GM12878 (cell line): ENCODE results near the gene PAIP1. TPM values are rescaled to one million over a fixed set of nuclear protein-coding genes. Genes with fewer than 3 reads are reported as not detected.

Experiments used
- ATAC-seq: fragments of 200-7000 bp; cut with Tn5 transposase; 3 replicates; pipeline ENCODE4 v1.9.1; 2020; ENCODE audit warnings: mild to moderate bottlenecking, moderate library complexity
- BruUV-seq: library from RNA; stranded (reverse); fragments of 400-500 nt; replicated peaks from 2 replicates; lab custom pipeline; 2021; lab: Mats Ljungman, UMichigan
- CTCF ChIA-PET: fragments of 300-600 bp; sonication (Branson Sonifier 250); formaldehyde crosslinking; extraction: SDS; loops from one replicate; lab custom pipeline; 2021; ENCODE audit warnings: inconsistent platforms; lab: Yijun Ruan, JAX
- POLR2A ChIA-PET: fragments of 350-600 bp; formaldehyde crosslinking; extraction: SDS; loops from one replicate; lab custom pipeline; 2021; ENCODE audit warnings: inconsistent platforms; lab: Charles Lee
- RAD21 ChIA-PET: fragments of 300-600 bp; sonication (Branson Sonifier 250); formaldehyde crosslinking; loops from one replicate; lab custom pipeline; 2023; ENCODE audit warnings: antibody characterized with exemption; ENCODE audit not compliant: unreplicated experiment; lab: Charles Lee
- SMC1A ChIA-PET: fragments of 300-600 bp; sonication (Branson Sonifier 250); formaldehyde crosslinking; loops from one replicate; lab custom pipeline; 2023; ENCODE audit not compliant: unreplicated experiment, uncharacterized antibody; lab: Charles Lee
- DNase-seq: peaks from one replicate; pipeline ENCODE4 v3.0.0-alpha.2; 2011; ENCODE audit warnings: low read depth, low spot score
- FAIRE-seq: peaks from 3 replicates; lab custom pipeline; 2011; peaks lifted over from hg19 to GRCh38; lab: Jason Lieb, UNC
- H2AFZ ChIP-seq: 2 replicates; pipeline ENCODE4 v1.6.0; 2011; ENCODE audit warnings: low read depth, low read length, control low read depth; ENCODE audit not compliant: control insufficient read depth
- H3K27ac ChIP-seq: 2 replicates; pipeline ENCODE4 v1.5.1; 2011; ENCODE audit warnings: control low read depth; ENCODE audit not compliant: control insufficient read depth, insufficient read depth
- H3K27me3 ChIP-seq, 2 experiments: replicated peaks in 1 of 2; 2 replicates each; pipeline versions ENCODE4 v1.6.0 to v1.6.1; 2011; ENCODE audit warnings: low read length in 1 of 2; ENCODE audit not compliant: control insufficient read depth in 2 of 2, insufficient read depth in 2 of 2
- H3K36me3 ChIP-seq, 2 experiments: 2 replicates each; pipeline ENCODE4 v1.5.1; 2011; ENCODE audit warnings: low read length in 1 of 2; ENCODE audit not compliant: control insufficient read depth in 2 of 2, insufficient read depth in 2 of 2
- H3K4me1 ChIP-seq: 2 replicates; pipeline ENCODE4 v1.6.1; 2011; ENCODE audit warnings: mild to moderate bottlenecking, low read length, moderate library complexity, mixed read lengths; ENCODE audit not compliant: control insufficient read depth, insufficient read depth
- H3K4me2 ChIP-seq: 2 replicates; pipeline ENCODE4 v1.6.0; 2011; ENCODE audit warnings: control low read depth; ENCODE audit not compliant: control insufficient read depth, insufficient read depth
- H3K4me3 ChIP-seq: fragments of 200-600 bp; sonication (generic); 2 replicates; pipeline ENCODE4 v1.5.1; 2016
- H3K79me2 ChIP-seq: 2 replicates; pipeline ENCODE4 v1.6.0; 2011; ENCODE audit warnings: low read length; ENCODE audit not compliant: control insufficient read depth, insufficient read depth
- H3K9ac ChIP-seq: 2 replicates; pipeline ENCODE4 v1.8.0; 2011; ENCODE audit warnings: low read length, control low read depth, mixed read lengths; ENCODE audit not compliant: control insufficient read depth, insufficient read depth
- H3K9me3 ChIP-seq: replicated peaks from 3 replicates; pipeline ENCODE4 v1.5.1; 2011; ENCODE audit warnings: mild to moderate bottlenecking, low read length; ENCODE audit not compliant: control insufficient read depth, insufficient read depth
- H4K20me1 ChIP-seq: 2 replicates; pipeline ENCODE4 v1.6.0; 2011; ENCODE audit not compliant: control insufficient read depth, insufficient read depth
- BHLHE40 ChIP-seq, 2 experiments: fragments of 450-650 bp in 1 of 2; IDR thresholded peaks; 2 replicates each; pipeline ENCODE4 v1.6.1; 2011 to 2017; ENCODE audit warnings: low read depth in 2 of 2, borderline replicate concordance in 1 of 2, improper control_type of control experiment in 1 of 2, low read length in 1 of 2, mild to moderate bottlenecking in 1 of 2
- JUND ChIP-seq: IDR thresholded peaks from 2 replicates; pipeline ENCODE4 v1.6.1; 2012; ENCODE audit warnings: low read depth, mild to moderate bottlenecking, low read length, improper control_type of control experiment, moderate library complexity
- SMAD1 ChIP-seq: fragments of 450-650 bp; IDR thresholded peaks from 2 replicates; pipeline ENCODE4 v1.6.1; 2018; ENCODE audit warnings: mild to moderate bottlenecking, low read depth; ENCODE audit not compliant: partially characterized antibody
- SPI1 ChIP-seq: IDR thresholded peaks from 2 replicates; pipeline ENCODE4 v1.6.1; 2011; ENCODE audit warnings: low read depth, mild to moderate bottlenecking, low read length, moderate library complexity, borderline replicate concordance; ENCODE audit not compliant: insufficient read depth
- SRF ChIP-seq, 2 experiments: IDR thresholded peaks; 2 replicates each; pipeline ENCODE4 v1.6.1; 2011; ENCODE audit warnings: low read depth in 2 of 2, low read length in 2 of 2, mild to moderate bottlenecking in 1 of 2, moderate library complexity in 1 of 2
- STAT1 ChIP-seq: fragments of 450-650 bp; conservative IDR thresholded peaks from 2 replicates; pipeline ENCODE4 v1.6.1; 2014; ENCODE audit warnings: antibody characterized with exemption, mild to moderate bottlenecking
- TCF3 ChIP-seq: IDR thresholded peaks from 2 replicates; pipeline ENCODE4 v1.6.1; 2012; ENCODE audit warnings: low read depth, mild to moderate bottlenecking, low read length, borderline replicate concordance; ENCODE audit not compliant: insufficient read depth
- YY1 ChIP-seq: IDR thresholded peaks from 2 replicates; pipeline ENCODE4 v1.6.1; 2011; ENCODE audit warnings: low read depth, mild to moderate bottlenecking, low read length
- ZZZ3 ChIP-seq: IDR thresholded peaks from 2 replicates; pipeline ENCODE4 v1.6.1; 2011; ENCODE audit warnings: low read depth; ENCODE audit not compliant: control insufficient read depth, insufficient read length
- WGBS: methylation state at CpG from one replicate; pipeline ENCODE4 v1.1.6; 2016; ENCODE audit warnings: low lambda C conversion rate; ENCODE audit not compliant: insufficient replicate concordance, insufficient coverage; ENCODE audit errors: missing lambda C conversion rate; 5-methylcytosine and 5-hydroxymethylcytosine counted together
- in situ Hi-C: fragments of 300-500 bp; cut with MboI; formaldehyde crosslinking; loops from 9 replicates; pipeline ENCODE4 v1.14.3; 2018; ENCODE audit warnings: mixed read lengths
- intact Hi-C: fragments of 100-400 bp; cut with micrococcal nuclease; formaldehyde crosslinking; loops from one replicate; pipeline ENCODE4 v1.14.2; 2022; ENCODE audit not compliant: unreplicated experiment
- polyA plus RNA-seq, 11 experiments: library from polyadenylated mRNA; depleted of rRNA in 4 of 11; unstranded in 6 of 11; stranded (reverse) in 5 of 11; fragments of >200 nt; fragmentation: Nextera tagmentation in 4 of 11; fragmentation: Illumina TruSeq in 1 of 11; extraction: Ambion mirVana in 4 of 11; extraction: Trizol in 1 of 11; gene quantifications; 1 replicate in 1 of 11; 2 replicates in 10 of 11; pipeline versions ENCODE4 v1.2.1 to v1.2.3, GENCODE V29; 2011 to 2016; ENCODE audit warnings: inconsistent platforms in 2 of 11, missing spikeins in 2 of 11, low read depth in 1 of 11
- total RNA-seq, 4 experiments: library from RNA; depleted of rRNA in 3 of 4; stranded (reverse); fragments of >200 nt in 3 of 4; fragmentation: Illumina TruSeq in 1 of 4; extraction: Trizol in 1 of 4; gene quantifications; 2 replicates each; pipeline versions ENCODE4 v1.2.1 to v1.2.3, GENCODE V29; 2013 to 2021
- TF ChIP-seq, protein P1 (sequence below): fragments of 150-350 bp; IDR thresholded peaks from 2 replicates; pipeline ENCODE4 v1.6.1; 2014; ENCODE audit warnings: mild to moderate bottlenecking, low read depth, low read length
- TF ChIP-seq, protein P2 (sequence below): fragments of 450-650 bp; IDR thresholded peaks from 2 replicates; pipeline ENCODE4 v1.6.1; 2017; ENCODE audit warnings: mild to moderate bottlenecking
- TF ChIP-seq, protein P3 (sequence below): fragments of 450-650 bp; IDR thresholded peaks from 2 replicates; pipeline ENCODE4 v1.6.1; 2017; ENCODE audit warnings: mild to moderate bottlenecking, low read depth, inconsistent platforms; ENCODE audit not compliant: poor library complexity, severe bottlenecking

The PAIP1 gene
- total and polyA plus RNA-seq, 10 of the 15 experiments (the other 5 are each of a cell fraction or from before 2014, with no cell fraction given): 37.4 to 90.9 (median 57.0) TPM

DNA sequence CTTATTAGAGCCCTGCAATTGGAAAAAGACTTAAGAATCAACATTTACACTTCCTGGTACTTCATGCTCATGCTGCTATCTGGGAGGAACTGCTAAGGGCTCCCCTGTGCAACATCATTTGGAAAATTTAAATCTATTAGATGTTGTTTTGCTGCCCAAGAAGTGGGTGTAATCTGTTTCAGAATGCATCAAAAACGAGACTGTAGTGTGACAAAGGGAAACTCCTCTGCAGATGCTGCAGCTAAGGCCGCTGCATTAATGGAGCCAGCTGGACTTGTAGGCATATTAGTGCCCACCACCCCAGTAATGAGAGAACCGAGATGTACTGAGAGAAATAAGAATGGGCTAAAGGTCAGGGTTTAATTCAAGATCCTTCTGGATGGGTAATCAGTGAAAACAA is 11.1 kb upstream of the PAIP1 start:
- no peak for FAIRE-seq

DNA sequence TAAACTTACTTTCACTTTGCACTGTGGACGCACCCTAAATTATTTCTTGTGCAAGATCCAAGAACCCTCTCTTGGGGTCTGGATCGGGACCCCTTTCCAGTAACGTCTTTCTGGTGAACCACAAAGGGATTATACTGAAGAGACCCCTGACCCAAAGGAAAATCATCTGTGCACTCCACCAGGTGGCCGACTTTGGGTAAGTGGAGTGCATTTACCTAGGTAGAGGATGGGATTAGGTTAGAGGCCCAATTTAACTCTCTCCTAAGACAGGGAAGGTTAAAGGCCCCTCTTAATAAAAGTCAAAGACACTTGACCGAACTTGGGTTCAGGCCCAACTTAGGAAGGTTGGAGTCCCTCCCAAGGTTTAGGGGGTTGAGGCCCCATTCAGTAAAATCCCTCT is 8.2 kb upstream of the PAIP1 start:
- H3K27ac ChIP-seq: no peak overlapping the region
- RAD21 ChIA-PET: no interaction called here
- H2AFZ ChIP-seq: no peak overlapping the region
- H3K4me2 ChIP-seq: no peak overlapping the region
- H3K4me3 ChIP-seq: no peak overlapping the region
- no TSS peak for BruUV-seq
- ATAC-seq (no peak), DNase-seq (no peak), FAIRE-seq (no peak)
- H4K20me1 ChIP-seq: no peaks in the 10 kb centered on the region
- H3K79me2 ChIP-seq: no peaks in the 10 kb centered on the region
- intact Hi-C loops: no loop called here
- no peaks in the 10 kb centered on the region; the same call in 1 of the 2 replicates for H3K4me1 ChIP-seq
- in situ Hi-C loops: no loop called here
- no peaks in the 10 kb centered on the region for H3K9me3 ChIP-seq
- H3K27me3 ChIP-seq: no peaks in the 10 kb centered on the region
- WGBS: 94% methylated on average over 5 of the region's 5 CpGs
- H3K9ac ChIP-seq: no peak overlapping the region
- POLR2A ChIA-PET: no interaction called here
- CTCF ChIA-PET: no interaction called here
- no peaks in the 10 kb centered on the region for H3K36me3 ChIP-seq
- SMC1A ChIA-PET: no interaction called here
- TF ChIP-seq SPI1 (no peak), SMAD1 (no peak), YY1 (no peak), ZZZ3 (no peak), STAT1 (no peak), JUND (no peak), SRF (IDR thresholded peaks at IDR 0.05; ENCODE audit: low read depth in 2 of 2, low read length in 2 of 2) (no peak)
- TF ChIP-seq, protein P1, sequence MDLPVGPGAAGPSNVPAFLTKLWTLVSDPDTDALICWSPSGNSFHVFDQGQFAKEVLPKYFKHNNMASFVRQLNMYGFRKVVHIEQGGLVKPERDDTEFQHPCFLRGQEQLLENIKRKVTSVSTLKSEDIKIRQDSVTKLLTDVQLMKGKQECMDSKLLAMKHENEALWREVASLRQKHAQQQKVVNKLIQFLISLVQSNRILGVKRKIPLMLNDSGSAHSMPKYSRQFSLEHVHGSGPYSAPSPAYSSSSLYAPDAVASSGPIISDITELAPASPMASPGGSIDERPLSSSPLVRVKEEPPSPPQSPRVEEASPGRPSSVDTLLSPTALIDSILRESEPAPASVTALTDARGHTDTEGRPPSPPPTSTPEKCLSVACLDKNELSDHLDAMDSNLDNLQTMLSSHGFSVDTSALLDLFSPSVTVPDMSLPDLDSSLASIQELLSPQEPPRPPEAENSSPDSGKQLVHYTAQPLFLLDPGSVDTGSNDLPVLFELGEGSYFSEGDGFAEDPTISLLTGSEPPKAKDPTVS: no peak
- TF ChIP-seq, protein P2, sequence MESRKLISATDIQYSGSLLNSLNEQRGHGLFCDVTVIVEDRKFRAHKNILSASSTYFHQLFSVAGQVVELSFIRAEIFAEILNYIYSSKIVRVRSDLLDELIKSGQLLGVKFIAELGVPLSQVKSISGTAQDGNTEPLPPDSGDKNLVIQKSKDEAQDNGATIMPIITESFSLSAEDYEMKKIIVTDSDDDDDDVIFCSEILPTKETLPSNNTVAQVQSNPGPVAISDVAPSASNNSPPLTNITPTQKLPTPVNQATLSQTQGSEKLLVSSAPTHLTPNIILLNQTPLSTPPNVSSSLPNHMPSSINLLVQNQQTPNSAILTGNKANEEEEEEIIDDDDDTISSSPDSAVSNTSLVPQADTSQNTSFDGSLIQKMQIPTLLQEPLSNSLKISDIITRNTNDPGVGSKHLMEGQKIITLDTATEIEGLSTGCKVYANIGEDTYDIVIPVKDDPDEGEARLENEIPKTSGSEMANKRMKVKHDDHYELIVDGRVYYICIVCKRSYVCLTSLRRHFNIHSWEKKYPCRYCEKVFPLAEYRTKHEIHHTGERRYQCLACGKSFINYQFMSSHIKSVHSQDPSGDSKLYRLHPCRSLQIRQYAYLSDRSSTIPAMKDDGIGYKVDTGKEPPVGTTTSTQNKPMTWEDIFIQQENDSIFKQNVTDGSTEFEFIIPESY: no peak

More for the DNA sequence above, 11.1 kb upstream of the PAIP1 start:
- WGBS: 21% methylated on average over 3 of the region's 3 CpGs
- ChIA-PET RAD21 (no interaction called here), CTCF (interaction anchor here (0.7 kb wide), 1 partner anchor 42 kb away, joined by 4 read pairs; no protein-coding TSS in a partner anchor), SMC1A (interaction anchor here (0.9 kb wide), 1 partner anchor 9 kb away, joined by 3 read pairs; no protein-coding TSS in a partner anchor), POLR2A (no interaction called here)
- ATAC-seq: peak; percentile 70
- Histone ChIP-seq H3K4me2 (no peak overlapping the region), H3K36me3 (peaks cover 0 to 5% of the 10 kb centered on the region in 2 experiments; a peak in 1 of 4 replicates), H3K79me2 (no peaks in the 10 kb centered on the region), H4K20me1 (no peaks in the 10 kb centered on the region), H3K4me1 (no peaks in the 10 kb centered on the region), H2AFZ (no peak overlapping the region), H3K4me3 (no peak overlapping the region), H3K27me3 (no peaks in the 10 kb centered on the region), H3K9me3 (no peaks in the 10 kb centered on the region), H3K9ac (no peak overlapping the region), H3K27ac (no peak overlapping the region)
- in situ Hi-C loops: no loop called here
- TF ChIP-seq, protein P3, sequence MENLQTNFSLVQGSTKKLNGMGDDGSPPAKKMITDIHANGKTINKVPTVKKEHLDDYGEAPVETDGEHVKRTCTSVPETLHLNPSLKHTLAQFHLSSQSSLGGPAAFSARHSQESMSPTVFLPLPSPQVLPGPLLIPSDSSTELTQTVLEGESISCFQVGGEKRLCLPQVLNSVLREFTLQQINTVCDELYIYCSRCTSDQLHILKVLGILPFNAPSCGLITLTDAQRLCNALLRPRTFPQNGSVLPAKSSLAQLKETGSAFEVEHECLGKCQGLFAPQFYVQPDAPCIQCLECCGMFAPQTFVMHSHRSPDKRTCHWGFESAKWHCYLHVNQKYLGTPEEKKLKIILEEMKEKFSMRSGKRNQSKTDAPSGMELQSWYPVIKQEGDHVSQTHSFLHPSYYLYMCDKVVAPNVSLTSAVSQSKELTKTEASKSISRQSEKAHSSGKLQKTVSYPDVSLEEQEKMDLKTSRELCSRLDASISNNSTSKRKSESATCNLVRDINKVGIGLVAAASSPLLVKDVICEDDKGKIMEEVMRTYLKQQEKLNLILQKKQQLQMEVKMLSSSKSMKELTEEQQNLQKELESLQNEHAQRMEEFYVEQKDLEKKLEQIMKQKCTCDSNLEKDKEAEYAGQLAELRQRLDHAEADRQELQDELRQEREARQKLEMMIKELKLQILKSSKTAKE: no peak
- TF ChIP-seq BHLHE40 (IDR thresholded peaks at IDR 0.05; ENCODE audit: borderline replicate concordance in 1 of 2, low read depth in 2 of 2, low read length in 1 of 2): peak in 1 of 2 experiments; percentile 22; a peak in 1 of 4 replicates
- TF ChIP-seq TCF3: no peak
- BruUV-seq: no TSS peak
- intact Hi-C loops: no loop called here
- DNase-seq: no peak
